ENCODE results near the gene RAB3B. TPM values are rescaled to one million over a fixed set of nuclear protein-coding genes. Genes with fewer than 3 reads are reported as not detected.

Gene RAB3B
- total and polyA plus RNA-seq, 5 donors from 2014 or later = not detected

DNA sequence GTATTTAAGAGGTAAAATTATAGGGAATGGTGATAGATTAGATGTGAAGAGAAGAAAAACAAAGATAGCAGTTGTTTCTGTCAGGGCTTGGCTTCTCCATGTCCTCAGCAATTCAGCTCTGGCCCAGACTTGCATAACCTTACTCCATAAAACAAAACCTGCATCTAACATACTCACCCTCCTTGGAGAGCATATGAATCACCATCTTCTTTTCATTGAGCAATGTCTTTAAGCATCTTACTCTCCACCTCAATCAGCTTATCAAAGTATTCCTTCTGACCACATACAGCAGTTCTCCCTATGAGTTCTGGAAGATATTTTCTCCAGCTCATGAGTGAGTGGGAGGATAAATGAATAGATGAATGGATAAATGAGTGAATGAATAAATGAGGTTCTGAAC, 49.0 kb downstream of the RAB3B start:
- DNase-seq (no peak), ATAC-seq (ENCODE audit: low read depth in 2 of 2) (no peak)
- no peak overlapping the region for H3K27ac Mint-ChIP-seq
- H3K36me3 Mint-ChIP-seq = no peaks in the 10 kb centered on the region
- peaks cover 0 to 17% (median 3%) of the 10 kb centered on the region in 7 donors for H3K9me3 Mint-ChIP-seq
- peaks cover 0 to 10% of the 10 kb centered on the region in 2 experiments for H3K9me3 ChIP-seq (ENCODE audit: control insufficient read depth in 2 of 2, low read length in 2 of 2)
- no peaks in the 10 kb centered on the region for H3K36me3 ChIP-seq (ENCODE audit: control insufficient read depth, insufficient read depth, low read length)
- no peaks in the 10 kb centered on the region for H3K4me1 ChIP-seq (ENCODE audit: control insufficient read depth, insufficient read depth, low read length, poor library complexity, severe bottlenecking)
- H3K4me3 Mint-ChIP-seq = no peak overlapping the region
- H3K4me1 Mint-ChIP-seq = no peaks in the 10 kb centered on the region
- no peak overlapping the region for H3K27ac ChIP-seq (ENCODE audit: insufficient read depth, low read length, poor library complexity, severe bottlenecking)
- H3K4me3 ChIP-seq (ENCODE audit: low read depth, low read length) = no peak overlapping the region
- peaks cover 2% of the 10 kb centered on the region for H3K27me3 ChIP-seq (ENCODE audit: control insufficient read depth, insufficient read depth, low read length)
- peaks cover 16% of the 10 kb centered on the region for H3K27me3 Mint-ChIP-seq

DNA sequence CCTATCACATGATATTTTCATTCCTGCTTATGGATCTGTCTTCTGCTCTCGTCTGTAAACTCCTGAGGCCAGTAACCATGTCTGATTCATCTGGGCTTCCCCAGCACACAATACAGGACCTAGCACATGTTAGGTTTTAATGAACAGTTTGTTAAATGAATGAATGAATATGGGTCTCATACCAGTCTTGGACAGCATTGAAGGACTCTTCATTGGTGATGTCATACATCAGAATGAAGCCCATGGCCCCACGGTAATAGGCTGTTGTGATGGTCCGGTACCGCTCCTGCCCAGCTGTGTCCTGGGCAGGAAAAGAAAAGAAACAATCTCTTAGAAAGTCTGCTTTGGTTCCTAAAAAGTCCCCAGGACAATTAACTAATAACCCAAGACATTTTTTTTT, 53.4 kb downstream of the RAB3B start:
- Mint-ChIP-seq H3K27ac (no peak overlapping the region), H3K4me3 (no peak overlapping the region), H3K36me3 (no peaks in the 10 kb centered on the region), H3K9me3 (peaks cover 0 to 15% (median 5%) of the 10 kb centered on the region in 7 donors), H3K4me1 (no peaks in the 10 kb centered on the region), H3K27me3 (peaks cover 18% of the 10 kb centered on the region)
- H3K27me3 ChIP-seq (ENCODE audit: control insufficient read depth, insufficient read depth, low read length) = no peaks in the 10 kb centered on the region
- peaks cover 0 to 10% of the 10 kb centered on the region in 2 experiments for H3K9me3 ChIP-seq (ENCODE audit: control insufficient read depth in 2 of 2, low read length in 2 of 2)
- DNase-seq (no peak), ATAC-seq (ENCODE audit: low read depth in 2 of 2) (no peak)
- no peak overlapping the region for H3K27ac ChIP-seq (ENCODE audit: insufficient read depth, low read length, poor library complexity, severe bottlenecking)
- no peak overlapping the region for H3K4me3 ChIP-seq (ENCODE audit: low read depth, low read length)
- H3K36me3 ChIP-seq (ENCODE audit: control insufficient read depth, insufficient read depth, low read length) = no peaks in the 10 kb centered on the region
- no peaks in the 10 kb centered on the region for H3K4me1 ChIP-seq (ENCODE audit: control insufficient read depth, insufficient read depth, low read length, poor library complexity, severe bottlenecking)

DNA sequence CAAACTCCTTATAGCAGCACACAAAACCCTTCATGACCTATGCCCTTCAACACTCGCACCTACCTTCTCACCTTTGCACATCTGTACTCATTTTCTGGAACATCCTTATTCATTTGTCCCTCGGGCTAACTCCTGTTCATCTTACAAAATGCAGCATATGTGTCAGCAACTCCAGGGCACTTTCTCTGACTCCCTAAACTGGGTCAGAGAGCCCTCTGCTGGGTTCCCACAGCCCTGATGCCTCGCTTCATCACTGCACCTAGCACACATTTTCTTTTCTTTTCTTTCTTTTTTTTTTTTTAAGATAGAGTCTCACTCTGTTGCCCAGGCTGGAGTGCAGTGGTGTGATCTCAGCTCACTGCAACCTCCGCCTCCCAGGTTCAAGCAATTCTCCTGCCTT, 54.0 kb downstream of the RAB3B start:
- peaks cover 0 to 9% (median 5%) of the 10 kb centered on the region in 7 donors for H3K9me3 Mint-ChIP-seq
- H3K36me3 ChIP-seq (ENCODE audit: control insufficient read depth, insufficient read depth, low read length) = no peaks in the 10 kb centered on the region
- no peak overlapping the region for H3K4me3 Mint-ChIP-seq
- H3K4me1 Mint-ChIP-seq = no peaks in the 10 kb centered on the region
- H3K4me1 ChIP-seq (ENCODE audit: control insufficient read depth, insufficient read depth, low read length, poor library complexity, severe bottlenecking) = no peaks in the 10 kb centered on the region
- no peak for ATAC-seq (ENCODE audit: low read depth in 2 of 2)
- DNase-seq = no peak
- H3K27me3 Mint-ChIP-seq = peaks cover 12% of the 10 kb centered on the region
- no peaks in the 10 kb centered on the region for H3K27me3 ChIP-seq (ENCODE audit: control insufficient read depth, insufficient read depth, low read length)
- peaks cover 0 to 8% of the 10 kb centered on the region in 2 experiments for H3K9me3 ChIP-seq (ENCODE audit: control insufficient read depth in 2 of 2, low read length in 2 of 2)
- H3K27ac ChIP-seq (ENCODE audit: insufficient read depth, low read length, poor library complexity, severe bottlenecking) = no peak overlapping the region
- H3K4me3 ChIP-seq (ENCODE audit: low read depth, low read length) = no peak overlapping the region
- H3K36me3 Mint-ChIP-seq = no peaks in the 10 kb centered on the region
- H3K27ac Mint-ChIP-seq = no peak overlapping the region

DNA sequence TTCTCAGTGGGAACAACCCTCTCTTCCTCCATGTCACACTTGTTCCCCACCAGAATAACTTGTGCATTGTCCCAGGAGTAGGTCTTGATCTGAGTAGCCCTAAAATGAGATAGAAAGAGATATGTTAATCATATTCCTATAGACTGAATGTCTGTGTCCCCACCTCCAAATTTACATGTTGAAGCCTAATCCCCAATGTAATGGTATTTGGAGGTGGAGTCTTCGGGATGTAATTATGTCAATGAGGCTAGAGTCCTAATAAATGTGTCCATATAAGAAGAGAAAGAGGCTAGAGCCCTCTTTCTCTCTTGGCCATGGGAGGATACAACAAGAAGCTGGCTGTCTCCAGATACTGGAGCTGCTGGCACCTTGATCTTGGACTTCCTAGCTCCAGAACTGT, 57.2 kb downstream of the RAB3B start:
- Mint-ChIP-seq H3K4me3 (no peak overlapping the region), H3K27me3 (peaks cover 10% of the 10 kb centered on the region), H3K27ac (peak overlapping the region in 1 of 3 donors; percentile 23), H3K36me3 (no peaks in the 10 kb centered on the region), H3K9me3 (peaks cover 0 to 3% (median 0%) of the 10 kb centered on the region in 7 donors), H3K4me1 (no peaks in the 10 kb centered on the region)
- no peak for ATAC-seq (ENCODE audit: low read depth in 2 of 2)
- H3K27me3 ChIP-seq (ENCODE audit: control insufficient read depth, insufficient read depth, low read length) = peaks cover 3% of the 10 kb centered on the region
- no peak overlapping the region for H3K4me3 ChIP-seq (ENCODE audit: low read depth, low read length)
- no peaks in the 10 kb centered on the region for H3K9me3 ChIP-seq (ENCODE audit: control insufficient read depth in 2 of 2, low read length in 2 of 2)
- H3K36me3 ChIP-seq (ENCODE audit: control insufficient read depth, insufficient read depth, low read length) = no peaks in the 10 kb centered on the region
- H3K27ac ChIP-seq (ENCODE audit: insufficient read depth, low read length, poor library complexity, severe bottlenecking) = no peak overlapping the region
- DNase-seq = no peak
- no peaks in the 10 kb centered on the region for H3K4me1 ChIP-seq (ENCODE audit: control insufficient read depth, insufficient read depth, low read length, poor library complexity, severe bottlenecking)

DNA sequence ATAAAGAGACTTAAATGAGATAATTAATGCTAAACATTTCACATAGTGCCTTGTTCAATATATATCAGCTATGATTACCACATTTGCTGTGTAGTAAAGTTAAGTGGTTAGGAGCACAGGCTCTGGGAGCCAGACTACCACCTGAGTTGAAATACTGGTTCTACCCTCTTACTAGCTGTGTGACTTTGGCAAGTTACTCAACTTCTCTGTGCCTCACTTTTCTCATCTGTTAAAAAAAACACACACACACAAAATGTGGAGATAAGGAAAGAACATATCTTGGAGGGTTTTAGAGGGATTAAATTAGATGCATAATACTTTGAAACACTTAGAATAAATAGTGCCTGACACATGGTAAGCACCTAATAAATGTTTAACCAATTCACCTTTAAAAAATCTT, 60.2 kb downstream of the RAB3B start:
- Histone ChIP-seq H3K4me1 (ENCODE audit: control insufficient read depth, insufficient read depth, low read length, poor library complexity, severe bottlenecking) (no peaks in the 10 kb centered on the region), H3K27me3 (ENCODE audit: control insufficient read depth, insufficient read depth, low read length) (peaks cover 10% of the 10 kb centered on the region), H3K9me3 (ENCODE audit: control insufficient read depth in 2 of 2, low read length in 2 of 2) (no peaks in the 10 kb centered on the region), H3K4me3 (ENCODE audit: low read depth, low read length) (no peak overlapping the region), H3K36me3 (ENCODE audit: control insufficient read depth, insufficient read depth, low read length) (no peaks in the 10 kb centered on the region), H3K27ac (ENCODE audit: insufficient read depth, low read length, poor library complexity, severe bottlenecking) (no peak overlapping the region)
- H3K27ac Mint-ChIP-seq = no peak overlapping the region
- peaks cover 0 to 3% (median 0%) of the 10 kb centered on the region in 7 donors for H3K9me3 Mint-ChIP-seq
- H3K36me3 Mint-ChIP-seq = no peaks in the 10 kb centered on the region
- no peaks in the 10 kb centered on the region for H3K4me1 Mint-ChIP-seq
- ATAC-seq (ENCODE audit: low read depth in 2 of 2) (no peak), DNase-seq (no peak)
- H3K27me3 Mint-ChIP-seq = peaks cover 18% of the 10 kb centered on the region
- H3K4me3 Mint-ChIP-seq = no peak overlapping the region

DNA sequence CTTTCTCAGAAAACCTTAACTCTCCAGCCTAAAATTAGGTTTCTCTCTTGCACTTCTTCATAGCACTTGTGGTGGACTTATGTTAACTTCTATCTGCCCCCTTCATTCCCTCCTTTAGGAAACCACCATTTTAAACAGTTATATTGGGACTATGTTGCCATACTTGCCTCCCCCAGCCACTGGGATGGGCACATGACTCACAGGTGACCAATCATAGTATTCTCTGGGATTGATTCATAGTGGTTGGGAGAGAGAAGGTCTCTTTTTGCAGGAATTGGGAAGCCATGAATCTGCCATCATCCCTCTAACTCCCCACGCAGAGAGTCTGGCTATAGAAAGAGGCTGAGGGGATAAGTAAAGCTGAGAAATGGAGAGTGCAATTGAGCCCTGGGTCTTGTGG, 61.6 kb downstream of the RAB3B start:
- Mint-ChIP-seq H3K27ac (no peak overlapping the region), H3K9me3 (peaks cover 0 to 3% (median 0%) of the 10 kb centered on the region in 7 donors), H3K4me1 (no peaks in the 10 kb centered on the region), H3K4me3 (no peak overlapping the region), H3K36me3 (no peaks in the 10 kb centered on the region), H3K27me3 (peaks cover 13% of the 10 kb centered on the region)
- Histone ChIP-seq H3K27ac (ENCODE audit: insufficient read depth, low read length, poor library complexity, severe bottlenecking) (no peak overlapping the region), H3K27me3 (ENCODE audit: control insufficient read depth, insufficient read depth, low read length) (peaks cover 11% of the 10 kb centered on the region), H3K9me3 (ENCODE audit: control insufficient read depth in 2 of 2, low read length in 2 of 2) (no peaks in the 10 kb centered on the region), H3K4me1 (ENCODE audit: control insufficient read depth, insufficient read depth, low read length, poor library complexity, severe bottlenecking) (no peaks in the 10 kb centered on the region), H3K36me3 (ENCODE audit: control insufficient read depth, insufficient read depth, low read length) (no peaks in the 10 kb centered on the region), H3K4me3 (ENCODE audit: low read depth, low read length) (no peak overlapping the region)
- ATAC-seq (ENCODE audit: low read depth in 2 of 2) (no peak), DNase-seq (no peak)

DNA sequence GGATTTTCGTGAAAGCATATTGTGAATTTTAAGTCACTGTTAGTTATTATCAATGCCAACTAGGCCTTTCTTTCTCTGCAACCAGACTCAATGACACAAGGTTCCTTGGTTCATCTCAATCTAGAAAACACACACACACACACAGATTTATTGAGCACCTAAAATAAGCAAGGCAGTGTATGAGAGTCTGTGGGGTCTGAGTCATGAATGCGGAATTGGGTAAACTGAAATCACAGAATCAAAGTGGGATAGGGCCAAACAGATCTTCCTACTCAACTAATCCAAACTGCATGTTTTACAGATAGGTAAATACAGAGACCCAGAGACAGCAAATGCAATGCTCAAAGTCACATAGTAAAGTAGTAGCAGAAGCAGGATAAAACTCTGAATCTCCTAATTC, 63.5 kb downstream of the RAB3B start:
- Histone ChIP-seq H3K4me1 (ENCODE audit: control insufficient read depth, insufficient read depth, low read length, poor library complexity, severe bottlenecking) (no peaks in the 10 kb centered on the region), H3K9me3 (ENCODE audit: control insufficient read depth in 2 of 2, low read length in 2 of 2) (no peaks in the 10 kb centered on the region), H3K27ac (ENCODE audit: insufficient read depth, low read length, poor library complexity, severe bottlenecking) (no peak overlapping the region), H3K4me3 (ENCODE audit: low read depth, low read length) (no peak overlapping the region), H3K36me3 (ENCODE audit: control insufficient read depth, insufficient read depth, low read length) (no peaks in the 10 kb centered on the region), H3K27me3 (ENCODE audit: control insufficient read depth, insufficient read depth, low read length) (peaks cover 11% of the 10 kb centered on the region)
- Mint-ChIP-seq H3K27ac (no peak overlapping the region), H3K9me3 (peaks cover 0 to 3% (median 0%) of the 10 kb centered on the region in 7 donors), H3K27me3 (peaks cover 12% of the 10 kb centered on the region), H3K4me1 (no peaks in the 10 kb centered on the region), H3K36me3 (no peaks in the 10 kb centered on the region), H3K4me3 (no peak overlapping the region)
- DNase-seq (no peak), ATAC-seq (ENCODE audit: low read depth in 2 of 2) (no peak)

DNA sequence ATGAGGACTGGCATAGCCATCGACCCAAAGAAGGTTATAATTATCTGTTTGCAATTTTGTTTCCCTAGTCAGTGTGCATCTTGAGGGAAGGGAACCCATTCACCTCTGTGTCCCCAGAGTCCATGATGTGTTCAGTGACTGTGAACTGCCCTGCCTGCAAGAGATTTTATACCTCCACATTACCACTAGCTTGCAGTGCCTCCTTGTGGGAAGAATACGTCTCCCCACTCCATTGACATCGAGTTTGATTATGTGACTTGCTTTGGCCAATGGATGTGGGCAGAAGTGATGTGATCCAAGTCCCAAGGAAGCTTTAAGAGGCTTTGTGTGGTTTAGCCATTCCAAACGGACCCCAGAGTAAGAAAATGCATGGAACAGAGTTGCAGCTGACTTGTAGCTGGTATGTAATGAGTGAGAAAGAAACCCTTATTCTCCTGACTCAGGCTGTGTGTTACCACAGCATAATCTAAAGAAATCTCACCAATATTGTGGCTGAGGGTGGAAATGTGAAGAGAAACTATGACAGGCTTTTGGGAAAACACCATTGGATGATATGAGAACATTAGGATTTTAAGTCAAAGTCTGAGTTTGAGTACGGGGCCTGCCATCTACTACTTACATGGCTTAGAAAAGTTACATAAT, 64.2 kb downstream of the RAB3B start:
- Histone ChIP-seq H3K27me3 (ENCODE audit: control insufficient read depth, insufficient read depth, low read length) (peaks cover 11% of the 10 kb centered on the region), H3K27ac (ENCODE audit: insufficient read depth, low read length, poor library complexity, severe bottlenecking) (no peak overlapping the region), H3K4me3 (ENCODE audit: low read depth, low read length) (no peak overlapping the region), H3K36me3 (ENCODE audit: control insufficient read depth, insufficient read depth, low read length) (no peaks in the 10 kb centered on the region), H3K4me1 (ENCODE audit: control insufficient read depth, insufficient read depth, low read length, poor library complexity, severe bottlenecking) (no peaks in the 10 kb centered on the region), H3K9me3 (ENCODE audit: control insufficient read depth in 2 of 2, low read length in 2 of 2) (no peaks in the 10 kb centered on the region)
- H3K27me3 Mint-ChIP-seq = peaks cover 19% of the 10 kb centered on the region
- no peaks in the 10 kb centered on the region for H3K4me1 Mint-ChIP-seq
- ATAC-seq (ENCODE audit: low read depth in 2 of 2) = no peak
- no peak overlapping the region for H3K4me3 Mint-ChIP-seq
- no peak overlapping the region for H3K27ac Mint-ChIP-seq
- peaks cover 0 to 3% (median 0%) of the 10 kb centered on the region in 7 donors for H3K9me3 Mint-ChIP-seq
- peak in 1 of 3 donors; percentile 30 for DNase-seq
- no peaks in the 10 kb centered on the region for H3K36me3 Mint-ChIP-seq
